B cell (primary cell): ENCODE data around the gene IQCC. TPM values are rescaled to one million over a fixed set of nuclear protein-coding genes. Genes with fewer than 3 reads are reported as not detected.

Source experiments
- ATAC-seq: fragments of 200-7000 bp; cut with Tn5 transposase; one replicate; pipeline ENCODE4 v1.10.0; 2021; ENCODE audit warnings: low read depth, mild to moderate bottlenecking, moderate number of reproducible peaks, moderate library complexity
- CTCF ChIA-PET: fragments of 350-600 bp; sonication (Branson Sonifier 250); formaldehyde crosslinking; loops from one replicate; lab custom pipeline; 2021; ENCODE audit warnings: antibody characterized with exemption, inconsistent platforms; lab: Charles Lee
- POLR2A ChIA-PET: fragments of 350-600 bp; sonication (Branson Sonifier 250); formaldehyde crosslinking; loops from one replicate; lab custom pipeline; 2021; ENCODE audit warnings: antibody characterized with exemption; lab: Charles Lee
- DNase-seq: peaks from one replicate; pipeline ENCODE4 v3.0.0; 2013
- H2AFZ ChIP-seq: 2 replicates; pipeline ENCODE4 v1.6.1; 2012; ENCODE audit warnings: mild to moderate bottlenecking, low read depth, low read length; ENCODE audit not compliant: insufficient read depth, poor library complexity, severe bottlenecking
- H3K27ac ChIP-seq, 2 donors: 1 replicate in 1 of 2; 2 replicates in 1 of 2; pipeline ENCODE4 v1.5.1; 2012 to 2013; ENCODE audit warnings: low read length in 2 of 2, mild to moderate bottlenecking in 2 of 2, moderate library complexity in 1 of 2
- H3K27me3 ChIP-seq, 4 experiments: fragments of 200-600 bp in 1 of 4; sonication (generic) in 1 of 4; replicated peaks in 1 of 4; 1 replicate in 2 of 4; 2 replicates in 2 of 4; pipeline versions ENCODE4 v1.6.1 to v1.7.0; 2013 to 2016; ENCODE audit warnings: low read length in 3 of 4, mild to moderate bottlenecking in 2 of 4, mixed read lengths in 1 of 4, moderate library complexity in 1 of 4; ENCODE audit not compliant: insufficient read depth in 4 of 4, control insufficient read depth in 3 of 4; ENCODE audit errors: control extremely low read depth in 1 of 4
- H3K36me3 ChIP-seq, 2 experiments: replicated peaks in 1 of 2; 1 replicate in 1 of 2; 2 replicates in 1 of 2; pipeline versions ENCODE4 v1.6.1 to v1.7.1; 2013; ENCODE audit warnings: low read length in 1 of 2; ENCODE audit not compliant: insufficient read depth in 2 of 2, control insufficient read depth in 1 of 2; ENCODE audit errors: control extremely low read depth in 1 of 2, extremely low read depth in 1 of 2
- H3K4me1 ChIP-seq, 2 donors: fragments of 200-600 bp in 1 of 2; sonication (generic) in 1 of 2; 1 replicate in 1 of 2; 2 replicates in 1 of 2; pipeline versions ENCODE4 v1.5.1 to v1.6.1; 2013 to 2017; ENCODE audit warnings: low read length in 2 of 2; ENCODE audit not compliant: control insufficient read depth in 2 of 2, insufficient read depth in 2 of 2
- H3K4me2 ChIP-seq: replicated peaks from 2 replicates; pipeline ENCODE3; 2012; ENCODE audit warnings: mild to moderate bottlenecking, low read depth, low read length; ENCODE audit not compliant: poor library complexity, severe bottlenecking
- H3K4me3 ChIP-seq, 5 experiments: fragments of 200-600 bp in 1 of 5; sonication (generic) in 1 of 5; 1 replicate in 3 of 5; 2 replicates in 2 of 5; pipeline versions ENCODE4 v1.5.1 to v1.7.0; 2011 to 2016; ENCODE audit warnings: low read length in 4 of 5, mild to moderate bottlenecking in 4 of 5, low read depth in 2 of 5, control low read depth in 1 of 5, moderate library complexity in 1 of 5; ENCODE audit not compliant: insufficient read depth in 1 of 5; ENCODE audit errors: control extremely low read depth in 1 of 5, extremely low read depth in 1 of 5
- H3K79me2 ChIP-seq: fragments of 200-600 bp; sonication (generic); one replicate; pipeline ENCODE4 v1.6.0; 2016; ENCODE audit warnings: low read length; ENCODE audit not compliant: control insufficient read depth, insufficient read depth
- H3K9ac ChIP-seq: fragments of 200-600 bp; sonication (generic); 2 replicates; pipeline ENCODE4 v1.6.1; 2017; ENCODE audit warnings: mild to moderate bottlenecking, low read length, moderate library complexity
- H3K9me3 ChIP-seq, 3 donors: one replicate each; pipeline versions ENCODE4 v1.6.1 to v1.7.1; 2013; ENCODE audit warnings: low read length in 2 of 3; ENCODE audit not compliant: control insufficient read depth in 2 of 3, insufficient read depth in 1 of 3; ENCODE audit errors: control extremely low read depth in 1 of 3
- H4K20me1 ChIP-seq: 2 replicates; pipeline ENCODE4 v1.6.0; 2012; ENCODE audit warnings: mild to moderate bottlenecking, low read length; ENCODE audit not compliant: insufficient read depth, control insufficient read depth, poor library complexity, severe bottlenecking
- H3K27ac Mint-ChIP-seq: one replicate; pipeline ENCODE4 v1.8.0; 2021; ENCODE audit warnings: mixed read lengths
- H3K27me3 Mint-ChIP-seq: one replicate; pipeline ENCODE4 v1.8.0; 2021; ENCODE audit warnings: mixed read lengths
- H3K4me1 Mint-ChIP-seq: one replicate; pipeline ENCODE4 v1.8.0; 2021; ENCODE audit warnings: mixed read lengths
- H3K4me3 Mint-ChIP-seq: one replicate; pipeline ENCODE4 v1.8.0; 2021; ENCODE audit warnings: mixed read lengths
- H3K9me3 Mint-ChIP-seq: one replicate; pipeline ENCODE4 v1.8.0; 2022; ENCODE audit warnings: mixed read lengths; ENCODE audit not compliant: insufficient read depth
- CTCF ChIP-seq: fragments of 200-600 bp; IDR thresholded peaks from one replicate; pipeline ENCODE4 v1.8.0; 2022; ENCODE audit warnings: antibody characterized with exemption, mild to moderate bottlenecking
- EZH2 ChIP-seq: IDR thresholded peaks from 2 replicates; pipeline ENCODE4 v1.6.1; 2012; ENCODE audit warnings: borderline replicate concordance, low read depth, mild to moderate bottlenecking, moderate library complexity, low read length; ENCODE audit not compliant: insufficient read depth, poor library complexity, severe bottlenecking
- WGBS: methylation state at CpG from one replicate; pipeline ENCODE4 v1.1.5; 2013; ENCODE audit warnings: missing lambda C conversion rate; ENCODE audit not compliant: insufficient coverage; 5-methylcytosine and 5-hydroxymethylcytosine counted together
- intact Hi-C: fragments of 100-400 bp; cut with micrococcal nuclease; formaldehyde crosslinking; loops from one replicate; pipeline ENCODE4 v1.10.0; 2022
- polyA plus RNA-seq: library from polyadenylated mRNA; depleted of rRNA; stranded (reverse); fragments of >200 nt; gene quantifications from 2 replicates; pipeline ENCODE4 v1.2.3, GENCODE V29; 2012
- total RNA-seq, 2 donors: library from RNA; stranded (reverse); fragments of 120-200 nt in 1 of 2; gene quantifications; 1 replicate in 1 of 2; 2 replicates in 1 of 2; pipeline versions ENCODE4 v1.2.3 to v1.2.4, GENCODE V29; 2013 to 2022

Gene IQCC
- total and polyA plus RNA-seq, 2 donors (not counting 1 experiment from before 2014, with no cell fraction given) = 2.0 to 2.1 TPM

- no peaks in the 10 kb centered on the region for H3K27me3 Mint-ChIP-seq
- Histone ChIP-seq H3K27ac (no peak overlapping the region), H3K36me3 (peaks cover 0 to 56% of the 10 kb centered on the region in 2 experiments), H3K79me2 (peaks cover 68% of the 10 kb centered on the region), H3K9ac (no peak overlapping the region), H3K9me3 (no peaks in the 10 kb centered on the region), H3K4me2 (no peak overlapping the region), H3K27me3 (no peaks in the 10 kb centered on the region), H4K20me1 (peaks cover 53% of the 10 kb centered on the region), H3K4me1 (peaks cover 16 to 23% of the 10 kb centered on the region in 2 donors), H3K4me3 (no peak overlapping the region), H2AFZ (no peak overlapping the region)
- no peak overlapping the region for H3K4me3 Mint-ChIP-seq
- DNase-seq (no peak), ATAC-seq (no peak)
- intact Hi-C loops = no loop called here
- no peak overlapping the region for H3K27ac Mint-ChIP-seq
- ChIA-PET POLR2A (no interaction called here), CTCF (interaction anchor here (0.5 kb wide), 1 partner anchor 311 kb away, joined by 3 read pairs; no protein-coding TSS in a partner anchor)
- H3K9me3 Mint-ChIP-seq = no peaks in the 10 kb centered on the region
- TF ChIP-seq EZH2 = no peak
- no peak for TF ChIP-seq CTCF
- H3K4me1 Mint-ChIP-seq = peaks cover 38% of the 10 kb centered on the region
Measured at GRCh38 chr1:32184650-32185049, 20.8 kb upstream of the IQCC start.

GRCh38 chr1:32186077-32186476 lies 19.4 kb upstream of the IQCC start:
- Mint-ChIP-seq H3K9me3 (no peaks in the 10 kb centered on the region), H3K4me3 (no peak overlapping the region), H3K27me3 (no peaks in the 10 kb centered on the region), H3K4me1 (peaks cover 27% of the 10 kb centered on the region), H3K27ac (no peak overlapping the region)
- DNase-seq (no peak), ATAC-seq (no peak)
- TF ChIP-seq CTCF (no peak), EZH2 (no peak)
- no peaks in the 10 kb centered on the region for H3K9me3 ChIP-seq
- H2AFZ ChIP-seq = no peak overlapping the region
- H4K20me1 ChIP-seq = peaks cover 44% of the 10 kb centered on the region
- 100% methylated on average over 2 of the region's 2 CpGs for WGBS
- H3K9ac ChIP-seq = no peak overlapping the region
- peaks cover 0 to 70% of the 10 kb centered on the region in 2 experiments for H3K36me3 ChIP-seq
- ChIA-PET POLR2A (interaction anchor here (0.5 kb wide), 1 partner anchor 66 kb away, joined by 6 read pairs; no protein-coding TSS in a partner anchor), CTCF (no interaction called here)
- H3K79me2 ChIP-seq = peaks cover 54% of the 10 kb centered on the region
- no peak overlapping the region for H3K4me2 ChIP-seq
- peaks cover 7 to 12% of the 10 kb centered on the region in 2 donors for H3K4me1 ChIP-seq
- intact Hi-C loops = no loop called here
- H3K27me3 ChIP-seq = no peaks in the 10 kb centered on the region
- H3K27ac ChIP-seq = no peak overlapping the region
- H3K4me3 ChIP-seq = no peak overlapping the region
